GM23338 (cell line): ENCODE measurements around the gene U2AF1L4. TPM values are rescaled to one million over a fixed set of nuclear protein-coding genes. Genes with fewer than 3 reads are reported as not detected.

ENCODE experiments used
- ATAC-seq: fragments of 200-7000 bp; cut with Tn5 transposase; 3 replicates; pipeline ENCODE4 v1.9.1; 2020
- DNase-seq: peaks from one replicate; pipeline ENCODE4 v3.0.0-alpha.2; 2015; ENCODE audit warnings: low spot score
- H2AFZ ChIP-seq: fragments of 200-600 bp; sonication (generic); 2 replicates; pipeline ENCODE4 v1.8.0; 2016; ENCODE audit warnings: antibody characterized with exemption, mild to moderate bottlenecking, moderate library complexity
- H3F3A ChIP-seq: fragments of 200-600 bp; sonication (generic); replicated peaks from 2 replicates; pipeline ENCODE4 v1.8.0; 2017; ENCODE audit warnings: antibody characterized with exemption, mixed run types, low read depth
- H3K27ac ChIP-seq: fragments of 200-600 bp; sonication (generic); 2 replicates; pipeline ENCODE4 v1.6.1; 2016; ENCODE audit warnings: low read depth
- H3K27me3 ChIP-seq: fragments of 200-600 bp; sonication (generic); 2 replicates; pipeline ENCODE4 v1.8.0; 2016; ENCODE audit warnings: mild to moderate bottlenecking, mixed run types, moderate library complexity; ENCODE audit not compliant: insufficient read depth
- H3K36me3 ChIP-seq: fragments of 200-600 bp; sonication (generic); 2 replicates; pipeline ENCODE4 v1.8.0; 2016; ENCODE audit warnings: mild to moderate bottlenecking; ENCODE audit not compliant: insufficient read depth
- H3K4me1 ChIP-seq: fragments of 200-600 bp; sonication (generic); 2 replicates; pipeline ENCODE4 v1.8.0; 2016; ENCODE audit warnings: mild to moderate bottlenecking, moderate library complexity; ENCODE audit not compliant: insufficient read depth
- H3K4me2 ChIP-seq: fragments of 200-600 bp; sonication (generic); 2 replicates; pipeline ENCODE4 v1.7.1; 2017; ENCODE audit warnings: mixed run types
- H3K4me3 ChIP-seq: fragments of 200-600 bp; sonication (generic); 2 replicates; pipeline ENCODE4 v1.6.1; 2016; ENCODE audit warnings: mixed run types
- H3K79me2 ChIP-seq: fragments of 200-600 bp; sonication (generic); replicated peaks from 2 replicates; pipeline ENCODE4 v1.8.0; 2017; ENCODE audit warnings: mild to moderate bottlenecking; ENCODE audit not compliant: insufficient read depth
- H3K9me2 ChIP-seq: fragments of 200-600 bp; sonication (generic); 2 replicates; pipeline ENCODE4 v1.8.0; 2017; ENCODE audit not compliant: insufficient read depth
- H4K20me1 ChIP-seq: fragments of 200-600 bp; sonication (generic); replicated peaks from 2 replicates; pipeline ENCODE4 v1.8.0; 2017; ENCODE audit warnings: mild to moderate bottlenecking; ENCODE audit not compliant: insufficient read depth
- H3K27ac Mint-ChIP-seq: 2 replicates; pipeline ENCODE4 v1.8.0; 2020; ENCODE audit warnings: inconsistent platforms, mild to moderate bottlenecking, moderate library complexity, mixed read lengths
- H3K27me3 Mint-ChIP-seq: 3 replicates; pipeline ENCODE4 v1.8.0; 2022; ENCODE audit warnings: low read depth, mild to moderate bottlenecking, moderate library complexity, mixed read lengths, inconsistent platforms; ENCODE audit not compliant: insufficient read depth, poor library complexity
- H3K36me3 Mint-ChIP-seq: 3 replicates; pipeline ENCODE4 v1.8.0; 2021; ENCODE audit warnings: low read depth, mild to moderate bottlenecking, inconsistent platforms, moderate library complexity, mixed read lengths
- H3K4me1 Mint-ChIP-seq: 3 replicates; pipeline ENCODE4 v1.8.0; 2020; ENCODE audit warnings: mild to moderate bottlenecking, inconsistent platforms, mixed read lengths
- H3K4me3 Mint-ChIP-seq: 3 replicates; pipeline ENCODE4 v1.8.0; 2021; ENCODE audit warnings: moderate library complexity, mild to moderate bottlenecking, inconsistent platforms, mixed read lengths
- H3K9me3 Mint-ChIP-seq: 3 replicates; pipeline ENCODE4 v1.8.0; 2020; ENCODE audit warnings: moderate library complexity, mild to moderate bottlenecking, inconsistent platforms, mixed read lengths
- CTCF ChIP-seq, 2 experiments: fragments of 200-600 bp in 1 of 2; sonication (generic) in 1 of 2; conservative IDR thresholded peaks; 2 replicates each; pipeline versions ENCODE4 v1.5.1 to v1.6.1; 2016 to 2017; ENCODE audit warnings: antibody characterized with exemption in 2 of 2, low read depth in 2 of 2, mild to moderate bottlenecking in 2 of 2, moderate library complexity in 1 of 2
- EZH2 ChIP-seq: fragments of 200-600 bp; sonication (generic); IDR thresholded peaks from one replicate; pipeline ENCODE4 v1.8.0; 2017; ENCODE audit warnings: antibody characterized with exemption, mild to moderate bottlenecking, low read depth; ENCODE audit not compliant: unreplicated experiment
- EZH2phosphoT487 ChIP-seq: fragments of 200-600 bp; sonication (generic); IDR thresholded peaks from one replicate; pipeline ENCODE4 v1.8.1; 2018; ENCODE audit warnings: antibody characterized with exemption; ENCODE audit not compliant: unreplicated experiment
- JUNB ChIP-seq: IDR thresholded peaks from one replicate; pipeline ENCODE4 v1.6.1; 2016; ENCODE audit warnings: antibody characterized with exemption; ENCODE audit not compliant: unreplicated experiment
- NANOG ChIP-seq: IDR thresholded peaks from 2 replicates; pipeline ENCODE4 v1.6.1; 2016; ENCODE audit warnings: antibody characterized with exemption, borderline replicate concordance
- ZNF331 ChIP-seq: fragments of 250-450 bp; sonication (Bioruptor Pico); IDR thresholded peaks from 2 replicates; pipeline ENCODE4 v1.5.0; 2020; ENCODE audit warnings: low read depth, mild to moderate bottlenecking, moderate library complexity
- polyA plus RNA-seq: library from polyadenylated mRNA; unstranded; fragments of >200 nt; fragmentation: Nextera tagmentation; extraction: Ambion mirVana; gene quantifications from 2 replicates; pipeline ENCODE4 v1.2.1, GENCODE V29; 2016
- total RNA-seq: library from RNA; depleted of rRNA; stranded (reverse); fragments of >200 nt; shearing (Covaris generic); gene quantifications from 2 replicates; pipeline ENCODE4 v1.2.3, GENCODE V29; 2014

Gene U2AF1L4
- total and polyA plus RNA-seq, 2 experiments from 2014 or later: 13.1 to 23.7 TPM

DNA sequence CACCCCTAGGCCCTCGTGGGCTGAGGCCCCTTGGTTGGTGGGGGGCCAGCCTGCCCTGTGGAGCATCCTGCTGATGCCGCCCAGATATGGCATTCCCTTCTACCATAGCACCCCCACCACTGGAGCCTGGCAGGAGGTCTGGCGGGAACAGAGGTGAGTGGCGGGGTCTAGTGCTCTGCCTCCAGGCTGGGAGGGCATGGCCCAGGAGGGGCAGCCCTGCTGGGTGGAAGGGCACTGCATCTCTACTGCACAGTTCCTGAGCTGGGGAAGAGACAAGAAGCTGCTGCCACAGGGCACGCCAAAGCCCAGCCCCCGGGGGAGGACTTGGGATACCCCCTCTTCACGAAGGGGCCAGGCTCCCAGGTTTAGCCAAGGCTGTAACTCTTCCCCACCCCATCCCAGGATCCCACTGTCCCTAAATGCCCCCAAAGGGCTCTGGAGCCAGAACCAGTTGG is 29.8 kb downstream of the U2AF1L4 start:
- Histone ChIP-seq H3K27me3 (no peaks in the 10 kb centered on the region), H3K36me3 (no peaks in the 10 kb centered on the region), H3K9me2 (no peaks in the 10 kb centered on the region), H3K4me1 (peaks cover 47% of the 10 kb centered on the region), H3K4me2 (peak overlapping the region; percentile 99), H3K27ac (no peak overlapping the region), H2AFZ (no peak overlapping the region), H4K20me1 (peaks cover 11% of the 10 kb centered on the region), H3K4me3 (peak overlapping the region; percentile 85), H3F3A (peaks cover 10% of the 10 kb centered on the region; the same call in 1 of the 2 replicates), H3K79me2 (peaks cover 21% of the 10 kb centered on the region)
- Mint-ChIP-seq H3K36me3 (peaks cover 7% of the 10 kb centered on the region), H3K27ac (no peak overlapping the region), H3K4me1 (peaks cover 53% of the 10 kb centered on the region), H3K27me3 (peaks cover 30% of the 10 kb centered on the region), H3K4me3 (peak overlapping the region; percentile 88), H3K9me3 (no peaks in the 10 kb centered on the region; the same call in 2 of the 3 replicates)
- TF ChIP-seq EZH2 (no peak), EZH2phosphoT487 (no peak)
- no peak for ATAC-seq
- no peak for DNase-seq

GRCh38 chr19:35714601-35715354 is 30.4 kb downstream of the U2AF1L4 start:
- Histone ChIP-seq H2AFZ (no peak overlapping the region), H3K4me3 (peak overlapping the region; percentile 85; the same call in 1 of the 2 replicates), H3K27ac (no peak overlapping the region), H3K79me2 (peaks cover 16% of the 10 kb centered on the region), H3K36me3 (no peaks in the 10 kb centered on the region), H3K4me1 (peaks cover 48% of the 10 kb centered on the region), H3K4me2 (peak overlapping the region; percentile 99), H3F3A (peaks cover 10% of the 10 kb centered on the region; the same call in 1 of the 2 replicates), H4K20me1 (peaks cover 11% of the 10 kb centered on the region), H3K9me2 (no peaks in the 10 kb centered on the region), H3K27me3 (no peaks in the 10 kb centered on the region)
- peaks cover 28% of the 10 kb centered on the region for H3K27me3 Mint-ChIP-seq
- no peaks in the 10 kb centered on the region for H3K9me3 Mint-ChIP-seq
- peak; percentile 14 to 32; a peak in 2 of 4 replicates for TF ChIP-seq CTCF (conservative IDR thresholded peaks at IDR 0.05; ENCODE audit: low read depth in 2 of 2)
- no peak for TF ChIP-seq JUNB
- H3K4me3 Mint-ChIP-seq: peak overlapping the region; percentile 88
- no peak overlapping the region for H3K27ac Mint-ChIP-seq
- DNase-seq (peak; percentile 68), ATAC-seq (no peak)
- peaks cover 3% of the 10 kb centered on the region; the same call in 1 of the 3 replicates for H3K36me3 Mint-ChIP-seq
- peaks cover 54% of the 10 kb centered on the region for H3K4me1 Mint-ChIP-seq

GRCh38 chr19:35713904-35714495 is 31.2 kb downstream of the U2AF1L4 start:
- H4K20me1 ChIP-seq: peaks cover 5% of the 10 kb centered on the region; the same call in 1 of the 2 replicates
- TF ChIP-seq ZNF331 (CRISPR knock-in tag) (no peak), NANOG (no peak)

More at GRCh38 chr19:35713904-35714495, 31.2 kb downstream of the U2AF1L4 start:
- H3K36me3 ChIP-seq: no peaks in the 10 kb centered on the region
- peaks cover 47% of the 10 kb centered on the region for H3K4me1 Mint-ChIP-seq
- H3K27me3 Mint-ChIP-seq: peaks cover 24% of the 10 kb centered on the region
- H3K4me2 ChIP-seq: no peak overlapping the region
- no peak overlapping the region for H3K27ac Mint-ChIP-seq
- no peak for ATAC-seq
- DNase-seq: no peak
- peaks cover 10% of the 10 kb centered on the region; the same call in 1 of the 2 replicates for H3F3A ChIP-seq
- H3K4me1 ChIP-seq: peaks cover 43% of the 10 kb centered on the region
- H3K9me3 Mint-ChIP-seq: no peaks in the 10 kb centered on the region
- H3K27ac ChIP-seq: no peak overlapping the region
- no peak overlapping the region for H3K4me3 ChIP-seq
- no peak overlapping the region for H2AFZ ChIP-seq
- no peaks in the 10 kb centered on the region for H3K9me2 ChIP-seq
- no peaks in the 10 kb centered on the region for H3K27me3 ChIP-seq
- H3K79me2 ChIP-seq: peaks cover 8% of the 10 kb centered on the region
- peaks cover 3% of the 10 kb centered on the region; the same call in 1 of the 3 replicates for H3K36me3 Mint-ChIP-seq
- H3K4me3 Mint-ChIP-seq: no peak overlapping the region; the same call in 2 of the 3 replicates
